IMR-90 (cell line): Measurements from ENCODE around the gene NR6A1. TPM values are rescaled to one million over a fixed set of nuclear protein-coding genes. Genes with fewer than 3 reads are reported as not detected.

Experiments
- ATAC-seq: fragments of 200-7000 bp; cut with Tn5 transposase; 2 replicates; pipeline ENCODE4 v1.9.1; 2020; ENCODE audit warnings: low read depth, mild to moderate bottlenecking, moderate library complexity
- BruUV-seq: library from RNA; stranded (reverse); fragments of 400-500 nt; replicated peaks from 2 replicates; lab custom pipeline; 2021; lab: Mats Ljungman, UMichigan
- CTCF ChIA-PET: fragments of 300-600 bp; formaldehyde crosslinking; extraction: SDS; loops from one replicate; lab custom pipeline; 2021; ENCODE audit warnings: antibody characterized with exemption; lab: Yijun Ruan, JAX
- POLR2A ChIA-PET: fragments of 300-600 bp; sonication (Branson Sonifier 250); formaldehyde crosslinking; loops from one replicate; lab custom pipeline; 2022; ENCODE audit warnings: antibody characterized with exemption; ENCODE audit not compliant: unreplicated experiment; lab: Charles Lee
- DNase-seq: peaks from one replicate; pipeline ENCODE4 v3.0.0; 2013
- H2AFZ ChIP-seq: replicated peaks from 2 replicates; pipeline ENCODE3; 2013; ENCODE audit warnings: low read length, mild to moderate bottlenecking; ENCODE audit not compliant: poor library complexity
- H2AK5ac ChIP-seq: 2 replicates; pipeline ENCODE4 v1.6.1; 2013; ENCODE audit warnings: low read depth, low read length, inconsistent platforms
- H2AK9ac ChIP-seq: replicated peaks from 2 replicates; pipeline ENCODE3; 2013; ENCODE audit warnings: mild to moderate bottlenecking, low read depth, low read length, moderate library complexity; ENCODE audit not compliant: poor library complexity
- H2BK120ac ChIP-seq: 2 replicates; pipeline ENCODE4 v1.6.1; 2013; ENCODE audit warnings: low read depth, low read length, inconsistent platforms
- H2BK15ac ChIP-seq: 3 replicates; pipeline ENCODE4 v1.6.1; 2013; ENCODE audit warnings: low read depth, low read length, inconsistent platforms
- H2BK20ac ChIP-seq: 2 replicates; pipeline ENCODE4 v1.6.1; 2013; ENCODE audit warnings: low read depth, mild to moderate bottlenecking, inconsistent platforms, low read length, moderate library complexity
- H2BK5ac ChIP-seq: 2 replicates; pipeline ENCODE4 v1.6.1; 2013; ENCODE audit warnings: mild to moderate bottlenecking, low read depth, low read length, inconsistent platforms; ENCODE audit not compliant: poor library complexity, severe bottlenecking
- H3K14ac ChIP-seq: replicated peaks from 2 replicates; pipeline ENCODE4 v1.6.1; 2013; ENCODE audit warnings: low read depth, low read length, inconsistent platforms
- H3K18ac ChIP-seq: 2 replicates; pipeline ENCODE4 v1.6.1; 2013; ENCODE audit warnings: low read depth, low read length, control low read depth
- H3K23ac ChIP-seq: 2 replicates; pipeline ENCODE4 v1.6.1; 2013; ENCODE audit warnings: low read depth, low read length, inconsistent platforms
- H3K27ac ChIP-seq: 2 replicates; pipeline ENCODE4 v1.5.1; 2013; ENCODE audit warnings: mild to moderate bottlenecking, control low read depth, low read length; ENCODE audit not compliant: insufficient read depth
- H3K27me3 ChIP-seq: 2 replicates; pipeline ENCODE4 v1.6.1; 2013; ENCODE audit warnings: low read length; ENCODE audit not compliant: control insufficient read depth, insufficient read depth
- H3K36me3 ChIP-seq: 2 replicates; pipeline ENCODE4 v1.6.1; 2013; ENCODE audit warnings: low read length, mixed read lengths; ENCODE audit not compliant: control insufficient read depth, insufficient read depth
- H3K4ac ChIP-seq: 2 replicates; pipeline ENCODE4 v1.6.1; 2013; ENCODE audit warnings: low read depth, low read length, inconsistent platforms
- H3K4me1 ChIP-seq: 2 replicates; pipeline ENCODE4 v1.6.1; 2013; ENCODE audit warnings: low read length, mixed read lengths; ENCODE audit not compliant: control insufficient read depth, insufficient read depth
- H3K4me2 ChIP-seq: 2 replicates; pipeline ENCODE4 v1.6.1; 2013; ENCODE audit warnings: low read depth, mild to moderate bottlenecking, control low read depth, low read length, moderate library complexity
- H3K4me3 ChIP-seq: 2 replicates; pipeline ENCODE4 v1.5.1; 2013; ENCODE audit warnings: low read depth, mild to moderate bottlenecking, control low read depth, low read length, moderate library complexity; ENCODE audit not compliant: insufficient read depth
- H3K56ac ChIP-seq: 2 replicates; pipeline ENCODE4 v1.6.1; 2013; ENCODE audit warnings: low read length, inconsistent platforms; ENCODE audit not compliant: insufficient read depth; ENCODE audit errors: extremely low read depth
- H3K79me1 ChIP-seq, 2 experiments: 2 replicates each; pipeline ENCODE4 v1.6.1; 2013; ENCODE audit warnings: low read length in 2 of 2, inconsistent platforms in 1 of 2, low read depth in 1 of 2
- H3K9ac ChIP-seq: 2 replicates; pipeline ENCODE4 v1.6.1; 2013; ENCODE audit warnings: low read depth, low read length, control low read depth
- H3K9me1 ChIP-seq: 2 replicates; pipeline ENCODE4 v1.6.1; 2013; ENCODE audit warnings: low read length, inconsistent platforms; ENCODE audit not compliant: insufficient read depth
- H3K9me3 ChIP-seq: 2 replicates; pipeline ENCODE4 v1.6.1; 2013; ENCODE audit warnings: low read length; ENCODE audit not compliant: control insufficient read depth, insufficient read depth
- H4K20me1 ChIP-seq: 2 replicates; pipeline ENCODE4 v1.6.1; 2013; ENCODE audit warnings: low read length, inconsistent platforms; ENCODE audit not compliant: insufficient read depth
- H4K5ac ChIP-seq: 2 replicates; pipeline ENCODE4 v1.6.1; 2013; ENCODE audit warnings: mild to moderate bottlenecking, low read depth, low read length, control low read depth
- H4K8ac ChIP-seq, 2 experiments: 2 replicates each; pipeline ENCODE4 v1.6.1; 2013; ENCODE audit warnings: low read depth in 2 of 2, low read length in 2 of 2, control low read depth in 1 of 2, inconsistent platforms in 1 of 2
- H4K91ac ChIP-seq: 2 replicates; pipeline ENCODE4 v1.6.1; 2013; ENCODE audit warnings: low read depth, low read length, inconsistent platforms; ENCODE audit not compliant: insufficient read depth
- BHLHE40 ChIP-seq: fragments of 150-350 bp; IDR thresholded peaks from 2 replicates; pipeline ENCODE4 v1.6.1; 2016; ENCODE audit warnings: mild to moderate bottlenecking, low read depth, low read length
- CEBPB ChIP-seq: IDR thresholded peaks from 2 replicates; pipeline ENCODE4 v1.6.1; 2012; ENCODE audit warnings: low read depth, low read length, improper control_type of control experiment
- CHD1 ChIP-seq: IDR thresholded peaks from 2 replicates; pipeline ENCODE4 v1.6.1; 2012; ENCODE audit warnings: low read depth, low read length, improper control_type of control experiment
- CTCF ChIP-seq: conservative IDR thresholded peaks from 2 replicates; pipeline ENCODE4 v1.5.1; 2012; ENCODE audit warnings: mild to moderate bottlenecking, low read depth, low read length, improper control_type of control experiment
- MAZ ChIP-seq: IDR thresholded peaks from 2 replicates; pipeline ENCODE4 v1.6.1; 2012; ENCODE audit warnings: low read depth, mild to moderate bottlenecking, low read length, improper control_type of control experiment, moderate library complexity, borderline replicate concordance
- MXI1 ChIP-seq: IDR thresholded peaks from 2 replicates; pipeline ENCODE4 v1.6.1; 2012; ENCODE audit warnings: low read depth, mild to moderate bottlenecking, low read length, moderate library complexity, borderline replicate concordance
- NFE2L2 ChIP-seq: fragments of 150-350 bp; IDR thresholded peaks from 2 replicates; pipeline ENCODE4 v1.6.1; 2016; ENCODE audit warnings: low read depth, mild to moderate bottlenecking, low read length
- RAD21 ChIP-seq: IDR thresholded peaks from 2 replicates; pipeline ENCODE4 v1.6.1; 2012; ENCODE audit warnings: low read length, improper control_type of control experiment
- RFX5 ChIP-seq: IDR thresholded peaks from 2 replicates; pipeline ENCODE4 v1.8.0; 2012; ENCODE audit warnings: low read depth, mild to moderate bottlenecking, low read length, moderate library complexity
- SMC3 ChIP-seq: fragments of 150-350 bp; IDR thresholded peaks from 2 replicates; pipeline ENCODE4 v1.6.1; 2016; ENCODE audit warnings: low read depth, mild to moderate bottlenecking, antibody characterized with exemption, low read length, moderate library complexity
- USF2 ChIP-seq: fragments of 150-350 bp; IDR thresholded peaks from 2 replicates; pipeline ENCODE4 v1.6.1; 2017; ENCODE audit warnings: mild to moderate bottlenecking, antibody characterized with exemption, low read length, low read depth
- WGBS, 2 experiments: methylation state at CpG; one replicate each; pipeline versions ENCODE4 v1.1.5 to v1.1.7; 2013; ENCODE audit warnings: missing lambda C conversion rate in 2 of 2; ENCODE audit not compliant: insufficient read length in 1 of 2; ENCODE audit errors: extremely low coverage in 2 of 2; 5-methylcytosine and 5-hydroxymethylcytosine counted together
- dilution Hi-C: fragments of 300-500 bp; cut with HindIII; formaldehyde crosslinking; loops from one replicate; pipeline ENCODE4 v1.14.3; 2018; ENCODE audit warnings: low sequenced_read_pairs; ENCODE audit not compliant: unreplicated experiment
- in situ Hi-C: fragments of 300-500 bp; cut with MboI; formaldehyde crosslinking; loops from 3 replicates; pipeline ENCODE4 v1.14.3; 2019; ENCODE audit warnings: low sequenced_read_pairs, inconsistent platforms, mixed read lengths
- intact Hi-C: fragments of 100-400 bp; cut with micrococcal nuclease; formaldehyde crosslinking; loops from 2 replicates; pipeline ENCODE4 v1.10.0; 2022
- polyA plus RNA-seq, 3 experiments: library from polyadenylated mRNA; depleted of rRNA; stranded (reverse); fragments of >200 nt; gene quantifications; 2 replicates each; pipeline ENCODE4 v1.2.3, GENCODE V29; 2012; ENCODE audit warnings: low replicate concordance in 1 of 3
- total RNA-seq: library from RNA; depleted of rRNA; stranded (reverse); fragments of >200 nt; gene quantifications from 2 replicates; pipeline ENCODE4 v1.2.3, GENCODE V29; 2012

The NR6A1 gene
- total and polyA plus RNA-seq, 2 of the 4 experiments (the other 2 are of a cell fraction) = 0.14 to 0.36 TPM

DNA sequence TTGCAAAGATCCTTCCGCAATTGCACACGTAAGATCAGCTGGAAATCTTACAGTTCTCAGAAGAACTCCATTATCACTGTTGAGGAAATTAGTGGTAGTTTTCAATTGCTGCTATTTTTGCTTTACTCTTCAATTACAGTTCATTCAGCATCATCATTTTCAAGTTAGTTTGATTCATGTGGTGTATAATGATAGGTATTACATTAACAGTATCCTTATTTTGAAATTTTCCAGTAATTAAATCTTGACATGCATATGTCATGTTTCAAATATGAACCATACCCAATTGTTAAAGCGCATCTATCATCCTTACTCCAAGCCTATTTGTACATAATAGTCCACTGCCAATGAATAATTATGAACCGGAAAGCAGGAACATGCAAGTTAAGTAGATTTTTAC is 60.3 kb downstream of the NR6A1 start:
- H2BK15ac ChIP-seq = no peak overlapping the region
- H3K9ac ChIP-seq = no peak overlapping the region
- POLR2A ChIA-PET = interaction anchor here (0.7 kb wide), 1 partner anchor 14 kb away, joined by 3 read pairs; no protein-coding TSS in a partner anchor
- no peak overlapping the region for H3K27ac ChIP-seq
- H3K27me3 ChIP-seq = no peaks in the 10 kb centered on the region
- no peaks in the 10 kb centered on the region for H4K20me1 ChIP-seq
- dilution Hi-C loops (no loop called here), intact Hi-C loops (loop anchor here (5.0 kb wide), 1 partner anchor 142 kb away; the partner anchor contains the start of gene WDR38), in situ Hi-C loops (loop anchor here (5.0 to 25.0 kb wide), 3 partner anchors 93 to 298 kb away; partner anchors contain the start of gene PSMB7)
- CTCF ChIA-PET = interaction anchor here (0.5 to 5.3 kb wide), 7 partner anchors 25 to 116 kb away, joined by 3 to 53 read pairs (median 4); no protein-coding TSS in a partner anchor
- peaks cover 14% of the 10 kb centered on the region for H3K4me1 ChIP-seq
- H3K18ac ChIP-seq = no peak overlapping the region; the same call in 1 of the 2 replicates
- peaks cover 2% of the 10 kb centered on the region; the same call in 1 of the 2 replicates for H3K36me3 ChIP-seq
- H2BK5ac ChIP-seq = no peak overlapping the region
- no peak overlapping the region for H3K4me2 ChIP-seq
- H2AK9ac ChIP-seq = no peak overlapping the region
- no peak overlapping the region for H2AFZ ChIP-seq
- H2AK5ac ChIP-seq = no peak overlapping the region
- H3K23ac ChIP-seq = no peak overlapping the region
- no peak for TF ChIP-seq MAZ
- no peak for TF ChIP-seq BHLHE40
- TF ChIP-seq RAD21 = no peak
- TF ChIP-seq NFE2L2 = no peak
- no peak for TF ChIP-seq RFX5
- no peak for TF ChIP-seq MXI1
- no peak for TF ChIP-seq USF2
- no peak for TF ChIP-seq SMC3
- TF ChIP-seq CHD1 = no peak
- no peak for TF ChIP-seq CTCF
- TF ChIP-seq CEBPB = no peak
- no peak overlapping the region for H2BK120ac ChIP-seq
- no peak overlapping the region for H3K14ac ChIP-seq
- H2BK20ac ChIP-seq = no peak overlapping the region
- no peak overlapping the region for H3K4me3 ChIP-seq
- peaks cover 3 to 14% of the 10 kb centered on the region in 2 experiments; a peak in 2 of 4 replicates for H3K79me1 ChIP-seq
- no peaks in the 10 kb centered on the region for H3K9me3 ChIP-seq
- H3K4ac ChIP-seq = no peak overlapping the region
- no peak overlapping the region for H4K8ac ChIP-seq
- ATAC-seq = no peak
- WGBS, 2 experiments = no CpG with 5 or more reads among the region's 4 CpGs
- no peak overlapping the region for H3K56ac ChIP-seq
- peaks cover 11% of the 10 kb centered on the region for H3K9me1 ChIP-seq
- H4K5ac ChIP-seq = no peak overlapping the region
- no peak overlapping the region for H4K91ac ChIP-seq
- BruUV-seq = no TSS peak
- DNase-seq = no peak
